Measurements from ENCODE around the gene GJA5.

DNA sequence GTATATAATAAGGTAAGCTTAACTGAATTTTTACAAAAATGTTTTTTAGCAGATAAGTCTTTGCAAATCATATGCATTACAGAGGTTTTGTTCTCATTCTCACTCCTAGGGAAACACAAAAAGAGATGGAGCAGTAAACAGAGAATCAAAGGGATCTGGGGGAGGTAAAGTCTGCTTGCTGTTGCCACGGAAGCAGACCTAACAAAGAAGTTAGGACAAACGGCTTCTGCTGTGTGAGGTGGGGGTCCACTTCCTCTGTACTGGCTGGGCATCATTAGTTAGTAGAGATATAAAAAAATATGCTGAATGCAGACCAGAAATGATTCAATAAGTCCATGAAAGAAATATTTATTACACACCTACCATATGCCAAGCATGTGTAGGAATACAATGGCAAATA, 34.2 kb downstream of the GJA5 start:
- TF ChIP-seq, protein P1, sequence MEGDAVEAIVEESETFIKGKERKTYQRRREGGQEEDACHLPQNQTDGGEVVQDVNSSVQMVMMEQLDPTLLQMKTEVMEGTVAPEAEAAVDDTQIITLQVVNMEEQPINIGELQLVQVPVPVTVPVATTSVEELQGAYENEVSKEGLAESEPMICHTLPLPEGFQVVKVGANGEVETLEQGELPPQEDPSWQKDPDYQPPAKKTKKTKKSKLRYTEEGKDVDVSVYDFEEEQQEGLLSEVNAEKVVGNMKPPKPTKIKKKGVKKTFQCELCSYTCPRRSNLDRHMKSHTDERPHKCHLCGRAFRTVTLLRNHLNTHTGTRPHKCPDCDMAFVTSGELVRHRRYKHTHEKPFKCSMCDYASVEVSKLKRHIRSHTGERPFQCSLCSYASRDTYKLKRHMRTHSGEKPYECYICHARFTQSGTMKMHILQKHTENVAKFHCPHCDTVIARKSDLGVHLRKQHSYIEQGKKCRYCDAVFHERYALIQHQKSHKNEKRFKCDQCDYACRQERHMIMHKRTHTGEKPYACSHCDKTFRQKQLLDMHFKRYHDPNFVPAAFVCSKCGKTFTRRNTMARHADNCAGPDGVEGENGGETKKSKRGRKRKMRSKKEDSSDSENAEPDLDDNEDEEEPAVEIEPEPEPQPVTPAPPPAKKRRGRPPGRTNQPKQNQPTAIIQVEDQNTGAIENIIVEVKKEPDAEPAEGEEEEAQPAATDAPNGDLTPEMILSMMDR (IDR thresholded peaks at IDR 0.05) = no peak
- TF ChIP-seq POLR2A (IDR thresholded peaks at IDR 0.05) = no peak

All from right lobe of liver (tissue), 4 donors.